Right lobe of liver (tissue), 6 donors: ENCODE measurements around the gene NR1I2. TPM values are rescaled to one million over a fixed set of nuclear protein-coding genes. Genes with fewer than 3 reads are reported as not detected.
A peak's percentile ranks its signal among the peaks of the same experiment; 100 is the strongest.

Experiments
- ATAC-seq, 4 donors: fragments of 200-7000 bp; cut with Tn5 transposase; one replicate each; pipeline ENCODE4 v1.9.1; 2020; ENCODE audit warnings: mild to moderate bottlenecking in 4 of 4, moderate library complexity in 4 of 4
- DNase-seq, 3 donors: peaks; one replicate each; pipeline ENCODE4 v3.0.0-alpha.2; 2020
- H3K27ac ChIP-seq, 3 donors: fragments of 200-600 bp; one replicate each; pipeline ENCODE4 v1.8.0; 2022
- H3K27me3 ChIP-seq, 2 donors: fragments of 200-600 bp; one replicate each; pipeline ENCODE4 v1.8.0; 2022
- H3K36me3 ChIP-seq, 4 donors: fragments of 200-600 bp; sonication (generic) in 1 of 4; one replicate each; pipeline versions ENCODE4 v1.5.1 to v1.8.0; 2017 to 2022; ENCODE audit warnings: control low read depth in 1 of 4
- H3K4me1 ChIP-seq, 4 donors: fragments of 200-600 bp; sonication (generic) in 1 of 4; one replicate each; pipeline versions ENCODE4 v1.5.1 to v1.8.0; 2017 to 2022; ENCODE audit warnings: control low read depth in 1 of 4
- H3K4me3 ChIP-seq, 3 donors: fragments of 200-600 bp; one replicate each; pipeline ENCODE4 v1.8.0; 2022
- H3K9me3 ChIP-seq, 4 donors: fragments of 200-600 bp; sonication (generic) in 1 of 4; one replicate each; pipeline versions ENCODE4 v1.5.1 to v1.8.0; 2017 to 2022; ENCODE audit warnings: control low read depth in 1 of 4
- CTCF ChIP-seq, 4 donors: fragments of 200-600 bp in 3 of 4; fragments of 450-650 bp in 1 of 4; IDR thresholded peaks; one replicate each; pipeline versions ENCODE4 v1.5.1 to v1.8.0; 2016 to 2022; ENCODE audit warnings: antibody characterized with exemption in 4 of 4, mild to moderate bottlenecking in 2 of 4
- POLR2A ChIP-seq: fragments of 450-650 bp; IDR thresholded peaks from one replicate; pipeline ENCODE4 v1.6.1; 2017; ENCODE audit warnings: antibody characterized with exemption, mild to moderate bottlenecking
- WGBS: methylation state at CpG from one replicate; pipeline ENCODE4 v1.1.6; 2018; ENCODE audit warnings: low coverage, low lambda C conversion rate; ENCODE audit not compliant: insufficient coverage; ENCODE audit errors: missing lambda C conversion rate; 5-methylcytosine and 5-hydroxymethylcytosine counted together
- intact Hi-C, 2 donors: fragments of 100-400 bp; cut with DNase I; formaldehyde crosslinking; loops; one replicate each; pipeline versions ENCODE4 v1.11.2 to v1.14.1; 2022
- total RNA-seq, 6 experiments: library from RNA; depleted of rRNA in 2 of 6; stranded (reverse); fragments of >200 nt in 2 of 6; fragmentation: NEBNext Ultra II Directional in 3 of 6; extraction: Animal tissue kit (Norgen Biotek cat#: 25700) in 3 of 6; gene quantifications; one replicate each; pipeline versions ENCODE4 v1.1.0 to v1.2.4, GENCODE V29; 2016 to 2023
- donor health status: DM: no; HTN: yes; CAD: no.
- donor health status: DM: no; HTN: no; CAD: no.
- donor health status: DM: no; HTN: no; CAD: no.
- donor health status: DM: no; HTN: yes; CAD: no.
- donor health status: DM: no; HTN: yes; CAD: no.

NR1I2 gene
- total RNA-seq, 6 experiments from 2014 or later = 24.9 to 188 (median 91.4) TPM

DNA sequence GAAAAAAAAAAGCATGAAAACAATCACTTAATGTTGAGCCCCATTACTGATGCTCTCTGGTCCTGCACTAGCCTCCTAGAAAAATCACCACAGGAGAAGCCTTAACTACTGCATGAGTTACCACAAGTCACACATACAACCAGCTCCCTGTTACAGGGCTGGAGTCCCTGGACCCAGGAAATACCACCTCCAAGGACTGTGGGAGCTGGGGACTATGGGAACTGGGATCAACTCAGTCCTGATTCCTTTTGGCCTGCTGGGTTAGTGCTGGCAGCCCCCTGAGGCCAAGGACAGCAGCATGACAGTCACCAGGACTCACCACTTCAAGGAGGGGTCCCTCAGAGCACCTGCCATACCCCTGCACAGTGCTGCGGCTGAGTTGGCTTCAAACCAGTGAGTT is 559 bp downstream of the NR1I2 start:
- intact Hi-C loops = no loop called here
- no peaks in the 10 kb centered on the region for H3K36me3 ChIP-seq
- TF ChIP-seq POLR2A (no peak), CTCF (IDR thresholded peaks at IDR 0.05) (no peak)
- H3K9me3 ChIP-seq = no peaks in the 10 kb centered on the region
- H3K4me3 ChIP-seq = peak overlapping the region; percentile 29 to 73 (median 63)
- WGBS = no CpG with 5 or more reads among the region's 1 CpG
- ATAC-seq (peak; percentile 10 to 42 (median 34)), DNase-seq (peak in 1 of 3 donors; percentile 42)
- H3K27ac ChIP-seq = peak overlapping the region; percentile 55 to 86 (median 78)
- H3K4me1 ChIP-seq = peaks cover 0 to 12% (median 9%) of the 10 kb centered on the region in 4 donors
- H3K27me3 ChIP-seq = no peaks in the 10 kb centered on the region

DNA sequence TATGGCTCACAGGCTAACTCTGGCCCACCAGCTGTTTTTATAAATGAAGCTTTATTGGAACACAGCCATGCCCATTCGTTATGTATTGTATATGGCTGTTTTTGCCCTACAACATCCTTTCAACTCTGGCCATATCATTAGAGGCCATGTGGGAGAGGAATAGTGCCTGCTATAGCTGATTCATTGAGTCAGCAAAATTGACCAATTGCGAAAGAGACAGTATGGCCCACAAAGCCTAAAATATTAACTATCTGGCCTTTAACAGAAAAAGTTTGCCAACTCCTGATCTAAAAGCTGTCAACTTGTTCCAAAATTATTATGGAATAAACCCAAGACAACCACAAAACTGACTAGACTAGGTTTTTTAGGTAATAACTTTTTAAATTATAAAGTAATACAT is 1.4 kb downstream of the NR1I2 start:
- peak overlapping the region in 2 of 3 donors; percentile 78 to 86 for H3K27ac ChIP-seq
- no peak for TF ChIP-seq POLR2A
- TF ChIP-seq CTCF (IDR thresholded peaks at IDR 0.05) = no peak
- peak overlapping the region; percentile 29 to 73 (median 63) for H3K4me3 ChIP-seq
- ATAC-seq = peak; percentile 18 to 36 (median 22)
- 18% methylated on average over 2 of the region's 2 CpGs for WGBS
- intact Hi-C loops = no loop called here
- DNase-seq = no peak
- H3K27me3 ChIP-seq = no peaks in the 10 kb centered on the region
- peaks cover 0 to 12% (median 9%) of the 10 kb centered on the region in 4 donors for H3K4me1 ChIP-seq
- no peaks in the 10 kb centered on the region for H3K9me3 ChIP-seq
- no peaks in the 10 kb centered on the region for H3K36me3 ChIP-seq

DNA sequence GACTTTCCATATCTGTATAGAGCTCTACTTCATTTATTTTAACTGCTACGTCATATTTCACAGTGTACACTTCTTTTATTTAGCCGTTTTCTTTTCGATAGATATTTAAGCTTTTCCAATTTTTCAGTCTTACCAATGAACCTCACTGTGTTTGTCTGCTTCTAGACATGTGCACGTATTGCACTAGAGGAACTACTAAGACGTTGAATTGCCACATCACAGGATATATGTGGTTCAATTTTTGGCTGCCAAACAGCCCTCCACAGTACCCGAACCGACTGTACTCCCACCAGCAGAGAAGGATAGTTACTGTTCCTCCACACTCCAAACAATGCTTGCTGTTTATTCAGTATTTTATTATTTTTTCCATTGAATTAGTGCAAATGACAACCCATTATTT is 2.0 kb downstream of the NR1I2 start:
- WGBS = 22% methylated on average over 7 of the region's 7 CpGs
- ATAC-seq (peak in 3 of 4 donors; percentile 7 to 15 (median 14)), DNase-seq (peak in 1 of 3 donors; percentile 44)
- Histone ChIP-seq H3K4me3 (peak overlapping the region; percentile 29 to 73 (median 63)), H3K27ac (peak overlapping the region in 2 of 3 donors; percentile 78 to 86), H3K9me3 (no peaks in the 10 kb centered on the region), H3K36me3 (no peaks in the 10 kb centered on the region), H3K4me1 (peaks cover 0 to 12% (median 9%) of the 10 kb centered on the region in 4 donors), H3K27me3 (no peaks in the 10 kb centered on the region)
- no peak for TF ChIP-seq POLR2A
- no peak for TF ChIP-seq CTCF (IDR thresholded peaks at IDR 0.05)
- intact Hi-C loops = no loop called here

GRCh38 chr3:119786409-119786808 is 4.5 kb downstream of the NR1I2 start:
- DNase-seq (peak; percentile 81 to 91 (median 83)), ATAC-seq (peak; percentile 73 to 85 (median 80))
- Histone ChIP-seq H3K4me3 (peak overlapping the region in 2 of 3 donors; percentile 21 to 25), H3K27ac (peak overlapping the region in 2 of 3 donors; percentile 78 to 86), H3K9me3 (no peaks in the 10 kb centered on the region), H3K36me3 (no peaks in the 10 kb centered on the region), H3K27me3 (no peaks in the 10 kb centered on the region), H3K4me1 (peaks cover 0 to 28% (median 13%) of the 10 kb centered on the region in 4 donors)
- TF ChIP-seq POLR2A (peak; percentile 19), CTCF (IDR thresholded peaks at IDR 0.05) (no peak)
- 20% methylated on average over 2 of the region's 2 CpGs for WGBS
- intact Hi-C loops = no loop called here
